GM12864 (cell line): ENCODE measurements around the gene UVRAG.

Source experiments
- DNase-seq: peaks from one replicate; pipeline ENCODE4 v3.0.0-alpha.2; 2011; ENCODE audit warnings: low read depth
- H3K4me3 ChIP-seq: 2 replicates; pipeline ENCODE4 v1.5.1; 2011; ENCODE audit warnings: mild to moderate bottlenecking, low read depth, low read length, control low read depth
- TF ChIP-seq, protein P1 (sequence below): IDR thresholded peaks from 2 replicates; pipeline ENCODE4 v1.5.1; 2011; ENCODE audit warnings: low read depth, mild to moderate bottlenecking, moderate library complexity, low read length, control low read depth, inconsistent platforms; ENCODE audit errors: missing control alignments

Gene UVRAG

DNA sequence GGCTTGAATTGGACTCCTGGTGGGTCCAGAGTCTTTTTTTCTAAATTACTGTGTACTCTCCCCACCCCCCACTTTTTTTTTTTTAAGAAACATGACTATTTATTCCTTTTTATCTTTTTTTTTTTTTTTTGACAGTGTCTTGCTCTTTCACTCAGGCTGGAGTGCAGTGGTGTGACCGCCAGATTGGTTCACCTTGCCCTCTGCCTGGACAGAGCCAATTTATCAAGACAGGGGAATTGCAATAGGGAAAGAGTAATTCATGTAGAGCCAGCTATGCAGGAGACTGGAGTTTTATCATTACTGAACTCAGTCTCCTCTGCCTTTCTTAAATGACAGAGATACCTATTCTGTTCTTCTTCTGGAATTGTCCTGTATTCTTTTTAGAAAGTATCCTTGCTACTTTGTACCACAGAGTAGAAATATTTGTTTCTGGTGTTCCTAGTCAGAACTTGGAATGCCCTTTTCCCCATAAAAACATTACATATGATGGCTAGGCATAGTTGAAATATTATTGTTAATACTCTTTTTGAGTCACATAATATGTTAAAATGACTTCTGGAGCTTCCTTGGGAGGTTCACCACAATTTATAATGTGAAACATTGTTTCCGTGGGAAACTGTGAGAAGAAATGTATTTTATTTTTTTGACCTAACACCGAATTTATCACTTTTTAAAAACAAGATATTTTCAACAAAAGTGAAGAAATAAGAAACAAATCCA, 95.6 kb downstream of the UVRAG start:
- DNase-seq = no peak
- TF ChIP-seq, protein P1, sequence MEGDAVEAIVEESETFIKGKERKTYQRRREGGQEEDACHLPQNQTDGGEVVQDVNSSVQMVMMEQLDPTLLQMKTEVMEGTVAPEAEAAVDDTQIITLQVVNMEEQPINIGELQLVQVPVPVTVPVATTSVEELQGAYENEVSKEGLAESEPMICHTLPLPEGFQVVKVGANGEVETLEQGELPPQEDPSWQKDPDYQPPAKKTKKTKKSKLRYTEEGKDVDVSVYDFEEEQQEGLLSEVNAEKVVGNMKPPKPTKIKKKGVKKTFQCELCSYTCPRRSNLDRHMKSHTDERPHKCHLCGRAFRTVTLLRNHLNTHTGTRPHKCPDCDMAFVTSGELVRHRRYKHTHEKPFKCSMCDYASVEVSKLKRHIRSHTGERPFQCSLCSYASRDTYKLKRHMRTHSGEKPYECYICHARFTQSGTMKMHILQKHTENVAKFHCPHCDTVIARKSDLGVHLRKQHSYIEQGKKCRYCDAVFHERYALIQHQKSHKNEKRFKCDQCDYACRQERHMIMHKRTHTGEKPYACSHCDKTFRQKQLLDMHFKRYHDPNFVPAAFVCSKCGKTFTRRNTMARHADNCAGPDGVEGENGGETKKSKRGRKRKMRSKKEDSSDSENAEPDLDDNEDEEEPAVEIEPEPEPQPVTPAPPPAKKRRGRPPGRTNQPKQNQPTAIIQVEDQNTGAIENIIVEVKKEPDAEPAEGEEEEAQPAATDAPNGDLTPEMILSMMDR = no peak
- H3K4me3 ChIP-seq = no peak overlapping the region

DNA sequence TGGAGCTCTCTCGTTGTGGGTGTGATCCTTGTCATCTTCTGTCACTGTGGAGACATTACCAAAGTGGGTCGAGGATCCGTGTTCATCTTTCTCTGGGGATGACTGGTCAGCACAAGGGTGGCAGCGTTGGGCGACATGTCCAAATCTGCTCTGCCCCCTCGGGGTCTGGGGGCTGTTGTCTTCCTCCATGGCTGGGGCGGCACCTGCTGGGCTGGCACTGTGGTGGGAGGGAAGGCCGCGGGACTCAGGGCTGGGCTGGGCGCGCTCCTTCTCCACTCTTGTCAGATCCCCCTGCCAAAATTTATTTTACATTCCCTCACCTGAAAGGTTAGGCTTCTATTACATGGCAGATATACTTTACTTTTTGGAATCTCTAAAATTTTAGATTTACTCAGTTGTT, 96.4 kb downstream of the UVRAG start:
- no peak for DNase-seq
- H3K4me3 ChIP-seq = no peak overlapping the region
- TF ChIP-seq, protein P1 = no peak

DNA sequence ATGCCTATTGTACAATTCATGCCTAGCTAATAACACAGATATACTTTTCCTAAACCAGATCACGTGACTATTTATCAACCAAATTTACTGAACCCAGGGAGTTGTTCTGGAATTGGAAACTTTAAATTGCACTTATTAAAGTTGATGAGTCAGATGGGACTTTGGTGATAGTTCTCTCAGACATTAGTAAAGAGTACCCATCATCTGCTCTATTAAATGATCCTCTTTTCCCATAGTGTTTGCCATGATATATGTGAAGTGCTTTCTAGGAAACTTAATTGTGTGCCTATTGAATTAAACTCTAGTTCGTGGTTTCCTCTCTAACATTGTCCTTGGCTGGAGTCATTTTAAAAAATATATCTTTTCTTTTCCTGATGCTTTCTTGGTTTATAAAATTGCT, 99.0 kb downstream of the UVRAG start:
- H3K4me3 ChIP-seq = no peak overlapping the region
- DNase-seq = no peak
- TF ChIP-seq, protein P1 = no peak

DNA sequence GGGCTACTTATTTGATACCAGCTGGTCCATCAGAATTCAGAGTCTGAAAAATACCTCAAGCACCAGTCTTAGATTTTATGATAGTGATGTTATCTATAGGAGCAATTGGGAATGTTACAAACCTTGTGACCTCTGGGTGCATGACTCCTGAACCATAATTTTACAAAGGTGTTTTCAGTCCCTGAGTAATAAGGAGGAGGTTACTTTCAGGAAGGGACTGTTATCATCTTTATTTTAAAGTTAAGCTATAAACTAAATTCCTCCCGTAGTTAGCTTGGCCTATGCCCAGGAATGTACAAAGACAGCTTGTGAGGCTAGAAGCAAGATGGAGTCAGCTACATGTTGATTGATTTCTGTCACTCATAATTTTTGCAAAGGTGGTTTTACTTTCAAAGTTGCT, 101.9 kb downstream of the UVRAG start:
- DNase-seq = no peak
- H3K4me3 ChIP-seq = no peak overlapping the region

GRCh38 chr11:75918331-75918730, 103.3 kb downstream of the UVRAG start:
- H3K4me3 ChIP-seq = no peak overlapping the region
- no peak for DNase-seq
- TF ChIP-seq, protein P1 = no peak

More for the DNA sequence above, 101.9 kb downstream of the UVRAG start:
- TF ChIP-seq, protein P1 = no peak

GRCh38 chr11:75919525-75919924, 104.5 kb downstream of the UVRAG start:
- TF ChIP-seq, protein P1 = no peak
- H3K4me3 ChIP-seq = no peak overlapping the region
- no peak for DNase-seq

DNA sequence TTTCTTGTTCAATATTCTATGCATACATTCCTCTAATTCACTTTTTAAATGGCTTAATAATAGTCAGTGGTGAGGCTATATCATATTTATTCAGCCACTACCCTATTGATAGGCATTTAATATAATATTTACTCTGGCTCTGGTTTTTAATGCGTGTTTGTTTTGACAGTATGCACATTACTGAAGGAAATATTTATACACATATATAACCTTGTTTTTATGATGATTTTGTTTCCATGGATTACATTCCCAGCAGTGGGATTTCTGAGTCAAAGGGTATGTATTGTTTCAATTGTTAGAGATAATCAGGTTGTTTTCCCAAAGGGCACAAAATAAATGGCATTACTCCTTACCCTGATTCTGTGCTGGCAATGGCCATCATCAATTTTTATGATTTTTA, 105.8 kb downstream of the UVRAG start:
- H3K4me3 ChIP-seq = no peak overlapping the region
- no peak for DNase-seq
- TF ChIP-seq, protein P1 = no peak
